HG03521 (cell line): Measurements from ENCODE around the gene CBX8.

Experiments
- ATAC-seq: cut with Tn5 transposase; IDR thresholded peaks from one replicate; pipeline ENCODE4 v1.9.1; 2021; ENCODE audit warnings: mild to moderate bottlenecking, moderate library complexity; ENCODE audit not compliant: unreplicated experiment

CBX8 gene

GRCh38 chr17:79808763-79809529 lies 12.1 kb upstream of the CBX8 start:
- no peak for ATAC-seq

- ATAC-seq, result no peak
These were observed 10.2 kb upstream of the CBX8 start for GRCh38 chr17:79806863-79807720.

GRCh38 chr17:79806446-79806760 lies 9.5 kb upstream of the CBX8 start:
- ATAC-seq, result no peak

GRCh38 chr17:79804856-79805696 lies 8.2 kb upstream of the CBX8 start:
- no peak for ATAC-seq

GRCh38 chr17:79803997-79804855 lies 7.3 kb upstream of the CBX8 start:
- peak; percentile 48 for ATAC-seq

- ATAC-seq, result no peak
These were observed 6.6 kb upstream of the CBX8 start for GRCh38 chr17:79803421-79803996.

- ATAC-seq, result no peak
These were observed 6.0 kb upstream of the CBX8 start for GRCh38 chr17:79802736-79803420.

- no peak for ATAC-seq
These were observed 5.3 kb upstream of the CBX8 start for GRCh38 chr17:79802039-79802735.

- no peak for ATAC-seq
These were observed 4.5 kb upstream of the CBX8 start for GRCh38 chr17:79801156-79802038.

GRCh38 chr17:79800325-79801155 lies 3.7 kb upstream of the CBX8 start:
- ATAC-seq, result no peak

GRCh38 chr17:79799538-79800324 lies 2.9 kb upstream of the CBX8 start:
- no peak for ATAC-seq

- no peak for ATAC-seq
These were observed 2.3 kb upstream of the CBX8 start for GRCh38 chr17:79799174-79799537.

- ATAC-seq, result no peak
These were observed 1.7 kb upstream of the CBX8 start for GRCh38 chr17:79798299-79799173.

GRCh38 chr17:79797492-79798298 lies 818 bp upstream of the CBX8 start:
- ATAC-seq, result no peak

- ATAC-seq, result no peak
These were observed 474 bp downstream of the CBX8 start for GRCh38 chr17:79796444-79796762.
